SK-N-SH (cell line): ENCODE measurements around the gene TSPAN15.

Experiments used
- CTCF ChIP-seq: fragments of 200-600 bp; sonication (generic); IDR thresholded peaks from 2 replicates; pipeline ENCODE4 v1.6.1; 2017; ENCODE audit warnings: antibody characterized with exemption, mild to moderate bottlenecking, moderate library complexity
- FOXJ3 ChIP-seq: sonication (generic); formaldehyde crosslinking; IDR thresholded peaks from 2 replicates; pipeline ENCODE4 v1.5.1; 2020; ENCODE audit warnings: mild to moderate bottlenecking, missing genetic modification reagents
- JUND ChIP-seq: IDR thresholded peaks from 2 replicates; pipeline ENCODE4 v1.4.0; 2012
- RFX5 ChIP-seq: IDR thresholded peaks from 2 replicates; pipeline ENCODE4 v1.6.1; 2012; ENCODE audit warnings: mild to moderate bottlenecking, improper control_type of control experiment, low read length
- SMC3 ChIP-seq: IDR thresholded peaks from 2 replicates; pipeline ENCODE4 v1.6.1; 2012; ENCODE audit warnings: low read depth, low read length, improper control_type of control experiment
- YY1 ChIP-seq: IDR thresholded peaks from 2 replicates; pipeline ENCODE4 v1.4.0; 2012; ENCODE audit warnings: low read depth, mild to moderate bottlenecking

GRCh38 chr10:69473304-69473990 is 22.2 kb downstream of the TSPAN15 start:
- TF ChIP-seq RFX5 (no peak), CTCF (no peak), JUND (no peak), YY1 (no peak), SMC3 (no peak), FOXJ3 (CRISPR knock-in tag) (no peak)
